ENCODE results near the gene TAF10. TPM values are rescaled to one million over a fixed set of nuclear protein-coding genes. Genes with fewer than 3 reads are reported as not detected.
A peak's percentile ranks its signal among the peaks of the same experiment; 100 is the strongest.

TAF10 gene
- total RNA-seq, 2 experiments from 2014 or later, result 151 to 156 TPM

DNA sequence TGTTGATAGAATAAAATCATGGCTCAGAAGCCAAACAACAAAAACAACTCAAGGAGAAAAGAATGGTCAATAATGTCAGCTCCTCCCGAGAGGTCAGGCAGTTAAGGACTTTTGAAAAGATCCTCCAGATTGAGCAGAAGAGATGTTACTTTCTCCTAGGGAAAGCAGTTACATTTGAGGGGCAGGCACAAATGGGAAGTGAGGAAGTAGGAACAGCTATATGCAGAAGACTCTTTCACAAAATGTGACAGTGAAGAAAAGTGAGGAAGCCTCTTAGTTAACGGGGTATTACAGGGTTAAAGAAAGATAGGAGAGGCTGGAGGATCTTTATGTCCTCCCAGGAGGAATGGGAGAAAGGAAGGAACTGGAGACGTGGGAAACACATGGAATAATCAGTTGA lies 40.2 kb upstream of the TAF10 start:
- Mint-ChIP-seq H3K36me3 (ENCODE audit: low read depth) (no peaks in the 10 kb centered on the region), H3K4me3 (no peak overlapping the region), H3K4me1 (ENCODE audit: low read depth) (peaks cover 3% of the 10 kb centered on the region), H3K27ac (no peak overlapping the region), H3K9me3 (no peaks in the 10 kb centered on the region), H3K27me3 (ENCODE audit: low read depth) (no peaks in the 10 kb centered on the region)
- CTCF ChIA-PET, result interaction anchor here (0.8 to 1.5 kb wide), 4 partner anchors 20 to 121 kb away, joined by 3 to 6 read pairs (median 3); partner anchors contain the start of genes MRPL17 and TAF10
- no peak for DNase-seq
- intact Hi-C loops (cut with micrococcal nuclease), result no loop called here

DNA sequence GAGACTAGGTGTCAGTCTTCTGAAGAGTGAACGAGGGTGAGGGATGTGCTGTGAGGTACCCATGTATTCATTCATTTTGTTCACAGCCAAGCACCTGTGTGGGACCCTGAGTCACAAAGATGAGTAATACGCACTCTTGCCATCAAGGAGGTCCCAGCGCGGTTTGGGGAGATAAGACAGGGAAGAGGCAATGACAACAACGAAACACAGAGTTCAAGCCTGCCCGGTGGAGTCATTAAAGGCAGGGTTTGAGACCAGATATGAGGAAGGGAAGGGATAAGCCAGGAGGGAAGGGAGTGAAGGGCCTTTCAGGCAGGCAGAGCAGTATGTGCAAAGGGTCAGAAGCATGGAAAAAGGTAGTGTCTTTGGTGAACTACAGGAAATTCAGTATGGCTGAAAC lies 39.0 kb upstream of the TAF10 start:
- DNase-seq, result peak; percentile 53
- H3K9me3 Mint-ChIP-seq, result no peaks in the 10 kb centered on the region
- peaks cover 1% of the 10 kb centered on the region for H3K4me1 Mint-ChIP-seq (ENCODE audit: low read depth)
- no peaks in the 10 kb centered on the region for H3K36me3 Mint-ChIP-seq (ENCODE audit: low read depth)
- intact Hi-C loops (cut with micrococcal nuclease), result no loop called here
- CTCF ChIA-PET, result interaction anchor here (2.9 kb wide), 1 partner anchor 17 kb away, joined by 8 read pairs; no protein-coding TSS in a partner anchor
- H3K4me3 Mint-ChIP-seq, result no peak overlapping the region
- no peaks in the 10 kb centered on the region for H3K27me3 Mint-ChIP-seq (ENCODE audit: low read depth)
- no peak overlapping the region for H3K27ac Mint-ChIP-seq

DNA sequence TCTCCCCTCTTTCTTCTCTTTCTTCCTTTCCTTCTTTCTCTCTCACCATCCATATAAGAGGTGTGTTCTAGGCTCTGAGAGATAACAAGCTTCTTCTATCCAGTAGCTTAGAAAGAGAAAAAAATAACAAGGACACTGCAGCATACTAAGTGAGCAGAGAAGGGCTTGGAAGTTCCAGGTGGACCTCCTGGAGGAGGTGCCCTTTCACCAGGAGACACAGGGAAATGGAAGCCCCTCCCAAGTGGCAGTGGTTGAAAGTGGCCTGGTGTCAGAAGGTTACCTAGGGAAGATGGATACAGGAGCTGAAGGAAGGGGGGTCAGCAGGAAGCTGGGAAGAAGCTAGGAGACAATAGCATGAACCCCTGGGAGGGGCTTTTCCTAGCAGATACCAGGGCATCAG lies 38.1 kb upstream of the TAF10 start:
- CTCF ChIA-PET, result interaction anchor here (0.8 to 2.9 kb wide), 6 partner anchors 11 to 145 kb away, joined by 3 to 8 read pairs (median 4); partner anchors contain the start of gene TPP1
- intact Hi-C loops (cut with micrococcal nuclease), result no loop called here

GRCh38 chr11:6648501-6648900 lies 36.5 kb upstream of the TAF10 start:
- Mint-ChIP-seq H3K4me3 (no peak overlapping the region), H3K27me3 (ENCODE audit: low read depth) (no peaks in the 10 kb centered on the region), H3K36me3 (ENCODE audit: low read depth) (no peaks in the 10 kb centered on the region), H3K4me1 (ENCODE audit: low read depth) (no peaks in the 10 kb centered on the region), H3K27ac (no peak overlapping the region), H3K9me3 (no peaks in the 10 kb centered on the region)
- CTCF ChIA-PET, result interaction anchor here (0.6 to 1.7 kb wide), 3 partner anchors 10 to 28 kb away, joined by 3 to 4 read pairs (median 4); no protein-coding TSS in a partner anchor
- DNase-seq, result no peak
- intact Hi-C loops (cut with micrococcal nuclease), result no loop called here

More for the DNA sequence above, 38.1 kb upstream of the TAF10 start:
- DNase-seq, result no peak
- Mint-ChIP-seq H3K27me3 (ENCODE audit: low read depth) (no peaks in the 10 kb centered on the region), H3K9me3 (no peaks in the 10 kb centered on the region), H3K27ac (no peak overlapping the region), H3K4me3 (no peak overlapping the region), H3K36me3 (ENCODE audit: low read depth) (no peaks in the 10 kb centered on the region), H3K4me1 (ENCODE audit: low read depth) (no peaks in the 10 kb centered on the region)

GRCh38 chr11:6647836-6648235 lies 35.8 kb upstream of the TAF10 start:
- H3K36me3 Mint-ChIP-seq (ENCODE audit: low read depth), result no peaks in the 10 kb centered on the region
- no peak overlapping the region for H3K4me3 Mint-ChIP-seq
- no peaks in the 10 kb centered on the region for H3K9me3 Mint-ChIP-seq
- CTCF ChIA-PET, result interaction anchor here (1.1 to 1.2 kb wide), 3 partner anchors 20 to 24 kb away, joined by 3 to 6 read pairs (median 3); no protein-coding TSS in a partner anchor
- DNase-seq, result no peak
- intact Hi-C loops (cut with micrococcal nuclease), result loop anchor here (1.0 kb wide), 2 partner anchors 29 to 35 kb away; partner anchors contain the start of genes MRPL17 and TPP1
- H3K4me1 Mint-ChIP-seq (ENCODE audit: low read depth), result no peaks in the 10 kb centered on the region
- H3K27me3 Mint-ChIP-seq (ENCODE audit: low read depth), result no peaks in the 10 kb centered on the region
- H3K27ac Mint-ChIP-seq, result no peak overlapping the region

DNA sequence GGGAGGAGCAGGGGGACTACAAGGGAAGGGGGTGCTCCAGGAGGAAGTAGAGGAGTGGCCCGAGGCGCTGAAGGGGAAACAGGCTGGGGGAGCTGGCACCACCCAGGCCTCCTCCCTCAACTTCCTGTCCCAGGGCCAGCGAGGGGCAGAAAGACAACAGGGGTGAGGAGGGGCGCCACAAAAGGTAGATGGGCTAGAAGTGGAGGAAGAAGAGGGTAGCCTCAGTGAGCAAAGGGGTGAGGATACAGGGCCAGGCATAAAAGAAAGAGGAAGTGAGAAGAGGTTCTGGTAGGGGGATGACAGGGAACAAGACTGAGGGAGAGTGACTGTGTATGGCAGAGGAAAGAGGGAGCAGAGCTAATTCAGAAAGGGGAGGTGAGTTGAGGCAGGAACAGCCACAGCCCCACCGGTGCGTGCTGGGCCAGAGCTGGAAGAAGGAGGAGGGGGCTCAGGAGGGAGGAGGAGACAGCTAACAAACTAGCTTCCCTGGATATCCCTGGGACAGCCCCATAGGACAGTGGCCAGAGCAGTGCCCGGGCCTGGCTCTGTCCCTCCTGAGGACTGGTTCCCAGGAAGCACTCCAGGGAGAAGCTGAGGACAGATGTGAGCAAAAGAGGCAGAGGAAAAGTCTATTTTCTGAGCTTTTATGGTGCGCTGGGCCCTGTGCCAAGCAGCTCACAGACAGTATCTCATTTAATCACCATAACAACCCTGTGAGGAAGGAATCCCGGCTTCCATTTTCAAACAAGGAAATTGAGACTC lies 35.1 kb upstream of the TAF10 start:
- H3K27me3 Mint-ChIP-seq (ENCODE audit: low read depth), result no peaks in the 10 kb centered on the region
- CTCF ChIA-PET, result interaction anchor here (0.7 to 1.6 kb wide), 8 partner anchors 12 to 43 kb away, joined by 3 to 8 read pairs (median 4); partner anchors contain the start of genes ILK, MRPL17, TAF10 and TPP1

GRCh38 chr11:6646576-6646917 lies 34.5 kb upstream of the TAF10 start:
- Mint-ChIP-seq H3K4me3 (no peak overlapping the region), H3K4me1 (ENCODE audit: low read depth) (no peaks in the 10 kb centered on the region), H3K9me3 (no peaks in the 10 kb centered on the region), H3K27ac (no peak overlapping the region), H3K36me3 (ENCODE audit: low read depth) (no peaks in the 10 kb centered on the region), H3K27me3 (ENCODE audit: low read depth) (no peaks in the 10 kb centered on the region)
- intact Hi-C loops (cut with micrococcal nuclease), result no loop called here
- DNase-seq, result peak; percentile 27
- CTCF ChIA-PET, result interaction anchor here (0.7 to 1.6 kb wide), 8 partner anchors 12 to 42 kb away, joined by 3 to 8 read pairs (median 4); partner anchors contain the start of genes ILK, MRPL17, TAF10 and TPP1

More for the DNA sequence above, 35.1 kb upstream of the TAF10 start:
- H3K4me1 Mint-ChIP-seq (ENCODE audit: low read depth), result no peaks in the 10 kb centered on the region
- DNase-seq, result peak; percentile 52
- no peaks in the 10 kb centered on the region for H3K36me3 Mint-ChIP-seq (ENCODE audit: low read depth)
- no peaks in the 10 kb centered on the region for H3K9me3 Mint-ChIP-seq
- no peak overlapping the region for H3K4me3 Mint-ChIP-seq
- H3K27ac Mint-ChIP-seq, result no peak overlapping the region
- intact Hi-C loops (cut with micrococcal nuclease), result loop anchor here (1.0 kb wide), 2 partner anchors 28 to 36 kb away; partner anchors contain the start of genes MRPL17 and TPP1

DNA sequence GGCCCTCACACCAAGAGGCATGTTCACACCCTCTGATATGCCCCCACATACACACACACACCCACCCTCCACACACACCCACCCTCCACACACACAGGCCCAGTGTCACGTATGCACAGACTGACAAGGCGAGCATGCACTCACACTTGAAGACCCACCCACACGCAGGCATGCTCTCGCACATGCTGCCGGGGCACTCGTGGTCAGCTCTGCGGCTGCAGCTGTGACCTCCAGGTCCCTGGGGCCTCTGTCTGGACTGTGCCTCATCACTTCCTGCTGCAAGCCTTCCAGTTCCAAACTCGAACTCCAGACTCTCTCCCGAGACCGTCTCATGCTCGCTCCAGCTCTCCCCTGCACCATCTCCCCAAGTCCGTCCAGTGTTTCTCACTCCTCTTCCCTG lies 34.1 kb upstream of the TAF10 start:
- no peak overlapping the region for H3K4me3 Mint-ChIP-seq
- intact Hi-C loops (cut with micrococcal nuclease), result no loop called here
- H3K4me1 Mint-ChIP-seq (ENCODE audit: low read depth), result no peaks in the 10 kb centered on the region
- H3K27ac Mint-ChIP-seq, result no peak overlapping the region
- no peak for DNase-seq
- CTCF ChIA-PET, result interaction anchor here (1.1 to 1.6 kb wide), 3 partner anchors 34 to 42 kb away, joined by 3 to 8 read pairs (median 5); partner anchors contain the start of genes ILK, MRPL17 and TAF10
- no peaks in the 10 kb centered on the region for H3K27me3 Mint-ChIP-seq (ENCODE audit: low read depth)
- no peaks in the 10 kb centered on the region for H3K9me3 Mint-ChIP-seq
- H3K36me3 Mint-ChIP-seq (ENCODE audit: low read depth), result no peaks in the 10 kb centered on the region

- H3K4me1 Mint-ChIP-seq (ENCODE audit: low read depth), result no peaks in the 10 kb centered on the region
- intact Hi-C loops (cut with micrococcal nuclease), result no loop called here
- CTCF ChIA-PET, result no interaction called here
- no peaks in the 10 kb centered on the region for H3K9me3 Mint-ChIP-seq
- no peak overlapping the region for H3K27ac Mint-ChIP-seq
- H3K27me3 Mint-ChIP-seq (ENCODE audit: low read depth), result no peaks in the 10 kb centered on the region
- DNase-seq, result peak; percentile 21
- no peaks in the 10 kb centered on the region for H3K36me3 Mint-ChIP-seq (ENCODE audit: low read depth)
- no peak overlapping the region for H3K4me3 Mint-ChIP-seq
Measured at GRCh38 chr11:6642957-6643356, 30.9 kb upstream of the TAF10 start.

- H3K9me3 Mint-ChIP-seq, result no peaks in the 10 kb centered on the region
- no peaks in the 10 kb centered on the region for H3K4me1 Mint-ChIP-seq (ENCODE audit: low read depth)
- no peak for DNase-seq
- intact Hi-C loops (cut with micrococcal nuclease), result no loop called here
- no peaks in the 10 kb centered on the region for H3K27me3 Mint-ChIP-seq (ENCODE audit: low read depth)
- CTCF ChIA-PET, result interaction anchor here (0.8 kb wide), 1 partner anchor 36 kb away, joined by 3 read pairs; no protein-coding TSS in a partner anchor
- H3K36me3 Mint-ChIP-seq (ENCODE audit: low read depth), result no peaks in the 10 kb centered on the region
- no peak overlapping the region for H3K27ac Mint-ChIP-seq
- H3K4me3 Mint-ChIP-seq, result no peak overlapping the region
Measured at GRCh38 chr11:6640985-6641701, 29.1 kb upstream of the TAF10 start.

GRCh38 chr11:6640036-6640984 lies 28.3 kb upstream of the TAF10 start:
- Mint-ChIP-seq H3K27ac (no peak overlapping the region), H3K4me3 (no peak overlapping the region), H3K36me3 (ENCODE audit: low read depth) (no peaks in the 10 kb centered on the region), H3K27me3 (ENCODE audit: low read depth) (no peaks in the 10 kb centered on the region), H3K9me3 (no peaks in the 10 kb centered on the region), H3K4me1 (ENCODE audit: low read depth) (no peaks in the 10 kb centered on the region)
- intact Hi-C loops (cut with micrococcal nuclease), result no loop called here
- DNase-seq, result no peak
- CTCF ChIA-PET, result no interaction called here

Data from activated naive CD4-positive, alpha-beta T cell treated with anti-CD3 and anti-CD28 coated beads for 36 hours (primary cell).